Upper lobe of left lung (tissue), 4 donors: ENCODE results near the gene NBPF3.

Experiments
- CTCF ChIP-seq, 6 experiments: fragments of 450-650 bp in 4 of 6; fragments of 200-600 bp in 2 of 6; sonication (generic) in 2 of 6; IDR thresholded peaks; one replicate each; pipeline ENCODE4 v1.5.1; 2016 to 2019; ENCODE audit warnings: antibody characterized with exemption in 6 of 6
- POLR2A ChIP-seq, 4 donors: fragments of 450-650 bp; IDR thresholded peaks; one replicate each; pipeline ENCODE4 v1.5.1; 2016 to 2017; ENCODE audit warnings: antibody characterized with exemption in 4 of 4, mild to moderate bottlenecking in 2 of 4
- POLR2AphosphoS5 ChIP-seq, 2 donors: sonication (generic); formaldehyde crosslinking; IDR thresholded peaks; one replicate each; pipeline ENCODE4 v1.5.1; 2017; ENCODE audit warnings: antibody characterized with exemption in 2 of 2

GRCh38 chr1:21522525-21523038 lies 82.6 kb downstream of the NBPF3 start:
- TF ChIP-seq CTCF (IDR thresholded peaks at IDR 0.05) (no peak), POLR2A (IDR thresholded peaks at IDR 0.05) (no peak), POLR2AphosphoS5 (IDR thresholded peaks at IDR 0.05) (no peak)
